ENCODE results near the gene SEC23A.
"Not testable (repeated sequence)": the region's sequence is repeated elsewhere in the genome, so short reads cannot be mapped to it uniquely, and the experiment has no call there.

SEC23A gene

GRCh38 chr14:39028620-39029019 is 74.4 kb downstream of the SEC23A start:
- ATAC-seq, result no peak

DNA sequence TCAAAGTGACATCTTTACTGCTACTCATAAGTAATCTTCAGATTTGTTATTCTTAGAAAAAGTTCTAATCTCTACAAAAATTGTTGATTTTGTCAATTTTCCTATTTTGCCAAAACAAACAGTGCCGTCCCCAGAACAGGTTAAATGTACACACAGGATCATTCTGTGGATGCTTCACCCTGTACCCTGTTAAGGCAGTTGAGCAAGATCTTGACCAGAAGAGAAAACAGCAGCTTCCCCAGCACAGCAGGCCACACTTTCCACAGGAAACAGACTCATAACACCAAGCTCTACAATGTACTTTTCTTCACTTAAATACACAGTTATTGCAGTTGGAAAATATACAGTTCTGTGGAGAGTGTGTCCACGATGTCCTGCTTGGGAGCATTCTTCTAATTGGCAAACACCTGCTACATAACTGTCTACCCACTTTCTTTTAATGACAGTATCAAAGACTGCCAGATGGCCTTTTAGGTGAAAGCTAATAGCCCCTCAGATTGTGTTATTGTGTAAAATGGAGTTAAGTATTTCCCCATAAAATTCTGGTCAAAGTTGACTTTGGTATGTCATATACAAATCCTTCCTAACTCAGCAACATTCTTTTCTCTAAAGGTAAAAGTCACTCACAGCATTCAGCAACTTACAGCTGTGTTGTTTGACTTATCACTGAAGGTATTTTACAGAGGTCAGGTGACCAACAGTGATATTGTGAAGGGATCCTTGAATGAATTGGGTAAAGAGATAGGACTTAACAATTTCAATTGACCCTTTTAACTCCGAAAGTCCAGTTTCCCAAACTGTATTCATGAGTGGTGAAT is 77.0 kb downstream of the SEC23A start:
- ATAC-seq, result no peak

GRCh38 chr14:39025250-39025809 is 77.7 kb downstream of the SEC23A start:
- ATAC-seq, result no peak

DNA sequence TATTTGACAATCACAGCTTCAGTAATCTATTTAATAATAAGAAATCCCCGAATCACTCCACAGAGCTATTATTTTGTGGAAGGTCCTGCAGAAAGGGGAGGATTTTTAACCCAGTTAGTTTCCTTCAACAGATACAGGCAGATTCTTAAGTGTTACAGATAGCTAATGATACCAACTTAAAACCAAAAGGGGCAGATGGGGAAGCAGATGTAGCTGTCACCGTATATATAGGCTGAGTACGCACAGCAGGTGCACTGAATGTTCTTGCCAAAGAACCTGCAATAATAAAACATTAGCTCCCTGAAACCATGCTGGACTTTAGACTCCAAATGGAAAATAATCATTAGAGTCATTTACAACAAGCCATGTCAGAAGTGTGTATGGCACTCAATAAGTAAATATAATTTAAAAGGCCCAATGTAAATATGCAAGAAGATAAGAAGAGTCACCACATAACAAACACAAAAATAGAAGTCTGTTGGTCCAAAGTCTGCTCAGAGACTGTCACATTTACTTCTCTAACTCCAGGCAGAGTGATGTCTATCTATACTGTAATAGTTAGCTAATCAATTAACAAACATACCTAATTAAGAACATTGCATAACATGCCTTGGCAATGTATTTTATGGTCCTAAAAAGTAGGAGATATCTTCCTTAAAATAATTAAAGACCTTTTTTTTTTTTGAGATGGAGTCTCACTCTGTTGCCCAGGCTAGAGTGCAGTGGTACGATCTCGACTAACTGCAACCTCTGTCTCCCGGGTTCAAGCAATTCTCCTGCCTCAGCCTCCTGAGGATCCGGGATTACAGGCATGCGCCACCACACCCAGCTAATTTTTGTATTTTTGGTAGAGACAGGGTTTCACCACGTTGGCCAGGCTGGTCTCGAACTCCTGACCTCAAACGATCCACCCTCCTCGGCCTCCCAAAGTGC is 78.8 kb downstream of the SEC23A start:
- no peak for ATAC-seq

DNA sequence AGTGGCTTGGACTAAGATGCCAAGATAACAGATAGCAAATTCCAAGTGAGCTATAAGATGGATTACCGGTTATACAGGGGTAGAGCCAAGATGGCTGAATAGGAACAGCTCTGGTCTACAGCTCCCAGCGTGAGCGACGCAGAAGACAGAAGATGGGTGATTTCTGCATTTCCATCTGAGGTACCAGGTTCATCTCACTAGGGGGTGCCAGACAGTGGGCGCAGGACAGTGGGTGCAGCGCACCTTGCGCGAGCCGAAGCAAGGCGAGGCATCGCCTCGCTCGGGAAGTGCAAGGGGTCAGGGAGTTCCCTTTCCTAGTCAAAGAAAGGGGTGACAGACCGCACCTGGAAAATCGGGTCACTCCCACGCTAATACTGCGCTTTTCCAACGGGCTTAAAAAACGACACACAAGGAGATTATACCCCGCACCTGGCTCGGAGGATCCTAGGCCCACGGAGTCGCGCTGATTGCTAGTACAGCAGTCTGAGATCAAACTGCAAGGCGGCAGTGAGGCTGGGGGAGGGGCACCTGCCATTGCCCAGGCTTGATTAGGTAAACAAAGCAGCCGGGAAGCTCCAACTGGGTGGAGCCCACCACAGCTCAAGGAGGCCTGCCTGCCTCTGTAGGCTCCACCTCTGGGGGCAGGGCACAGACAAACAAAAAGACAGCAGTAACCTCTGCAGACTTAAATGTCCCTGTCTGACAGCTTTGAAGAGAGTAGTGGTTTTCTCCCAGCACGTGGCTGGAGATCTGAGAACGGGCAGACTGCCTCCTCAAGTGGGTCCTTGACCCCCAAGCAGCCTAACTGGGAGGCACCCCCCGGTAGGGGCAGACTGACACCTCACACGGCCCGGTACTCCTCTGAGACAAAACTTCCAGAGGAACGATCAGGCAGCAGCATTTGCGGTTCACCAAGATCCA is 85.7 kb downstream of the SEC23A start:
- ATAC-seq, result not testable (repeated sequence)

- no peak for ATAC-seq
These were observed 86.3 kb downstream of the SEC23A start for GRCh38 chr14:39016733-39017095.

DNA sequence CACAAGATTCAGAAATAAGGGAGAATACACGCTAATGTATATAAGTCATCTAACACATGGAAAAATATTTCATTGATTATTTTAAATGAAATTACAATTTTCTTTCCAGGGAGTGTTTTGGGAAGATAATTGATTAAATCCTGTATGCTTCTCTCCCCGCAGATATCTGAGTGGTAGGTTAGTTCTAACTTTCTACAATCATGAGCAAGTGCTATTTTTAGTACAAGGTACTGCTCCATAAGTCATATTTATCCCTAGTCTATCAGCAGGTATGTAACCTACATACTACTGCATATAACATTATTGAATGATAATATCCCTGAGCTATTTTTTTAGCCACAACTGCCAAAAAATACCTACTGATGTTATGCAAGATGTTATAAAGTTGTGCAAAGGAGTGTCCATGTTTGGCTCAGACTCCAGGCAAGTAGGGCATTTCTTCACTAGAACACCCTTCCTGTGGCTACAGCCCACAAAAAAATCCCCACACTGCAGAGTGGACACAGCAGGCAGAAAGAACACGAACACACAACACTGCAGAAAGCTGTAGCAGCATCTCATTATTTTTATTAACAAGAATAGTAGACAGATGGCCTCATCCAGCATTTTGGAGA is 87.0 kb downstream of the SEC23A start:
- no peak for ATAC-seq

DNA sequence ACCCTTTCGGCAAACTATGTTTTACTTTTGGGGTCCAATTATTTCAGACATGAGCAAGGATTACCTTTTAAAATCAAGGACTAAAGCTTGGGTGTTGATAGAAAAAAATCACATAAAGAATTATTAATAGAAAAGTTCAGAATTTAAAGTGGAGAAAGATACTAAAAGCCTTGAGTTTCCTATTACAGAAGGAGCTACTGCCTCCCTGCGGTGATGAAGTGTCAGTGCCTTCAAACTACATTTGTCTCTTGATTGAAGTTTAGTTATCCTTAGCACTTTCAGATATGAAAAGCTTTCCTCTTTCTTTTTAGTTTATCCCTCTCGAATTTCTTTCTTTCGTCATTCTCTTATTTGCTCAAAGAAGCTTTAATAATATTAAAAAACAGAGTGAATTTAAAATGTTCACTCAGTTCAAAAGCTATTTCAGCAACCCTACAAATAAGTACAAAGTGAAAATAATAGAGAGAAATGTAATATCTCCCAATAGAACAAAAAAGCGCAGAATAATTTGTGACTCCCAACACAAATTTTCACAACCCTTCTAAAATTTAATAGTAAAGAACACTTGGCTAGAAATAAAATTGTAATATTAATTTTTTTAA is 87.6 kb downstream of the SEC23A start:
- ATAC-seq, result no peak

DNA sequence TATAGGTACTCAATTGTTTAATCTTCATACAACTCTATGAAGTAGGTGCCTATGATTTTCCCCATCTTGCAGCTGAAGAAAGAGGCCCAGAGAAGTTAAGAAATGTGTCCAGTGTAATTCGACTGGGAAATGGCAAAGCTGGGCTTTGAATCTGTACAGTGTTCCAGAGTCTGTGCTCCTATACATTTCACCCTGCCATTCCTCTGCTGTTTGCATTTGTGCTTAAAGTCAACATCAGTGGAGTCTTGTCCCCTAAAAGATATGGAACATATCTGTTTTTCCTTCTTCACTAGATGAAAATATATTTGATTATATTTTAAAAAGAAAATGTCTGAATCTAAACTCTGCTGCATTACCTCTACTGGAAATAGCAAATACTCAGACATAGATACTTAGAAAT is 88.6 kb downstream of the SEC23A start:
- ATAC-seq, result no peak

DNA sequence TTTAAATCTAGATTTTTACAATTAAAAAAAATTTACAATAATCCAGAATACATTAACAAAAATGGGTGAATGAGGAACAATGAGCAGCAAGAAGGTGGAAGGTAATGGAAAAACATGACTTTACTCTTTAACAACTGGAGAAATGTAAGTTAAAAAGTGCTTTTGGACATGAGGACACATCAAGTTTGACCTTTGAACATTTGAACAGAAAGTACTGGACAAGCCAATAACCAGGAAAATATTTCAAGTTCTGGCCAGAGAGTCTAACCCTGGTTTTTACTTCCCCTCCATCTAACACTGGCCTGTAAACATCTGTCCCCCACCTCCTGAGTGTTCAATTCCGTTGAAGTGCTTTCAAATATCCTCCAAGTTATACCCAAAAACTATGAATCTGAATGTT is 94.1 kb downstream of the SEC23A start:
- not testable (repeated sequence) for ATAC-seq

GRCh38 chr14:39006721-39007410 is 96.2 kb downstream of the SEC23A start:
- ATAC-seq, result no peak

- no peak for ATAC-seq
These were observed 97.8 kb downstream of the SEC23A start for GRCh38 chr14:39005044-39005880.

GRCh38 chr14:38999949-39000348 is 103.1 kb downstream of the SEC23A start:
- ATAC-seq, result no peak

DNA sequence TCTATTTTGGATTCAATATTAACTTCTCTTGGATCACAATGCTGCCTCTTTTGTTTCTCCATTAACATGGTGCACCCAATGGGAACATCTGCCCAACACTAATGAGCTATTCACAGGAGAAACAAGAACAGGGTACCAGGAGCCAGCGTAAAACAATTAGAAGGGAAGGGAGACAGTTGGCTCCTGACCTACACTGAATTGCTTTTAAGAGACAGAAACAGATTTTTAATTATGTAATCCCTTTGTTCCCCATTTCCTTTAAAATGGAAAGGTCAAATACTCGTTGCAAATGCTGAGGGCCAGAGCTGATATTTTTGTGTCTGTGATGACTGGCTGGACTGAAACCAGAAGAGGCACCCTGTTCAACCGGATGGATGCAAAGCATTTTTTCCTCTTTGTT is 108.3 kb downstream of the SEC23A start:
- ATAC-seq, result no peak

DNA sequence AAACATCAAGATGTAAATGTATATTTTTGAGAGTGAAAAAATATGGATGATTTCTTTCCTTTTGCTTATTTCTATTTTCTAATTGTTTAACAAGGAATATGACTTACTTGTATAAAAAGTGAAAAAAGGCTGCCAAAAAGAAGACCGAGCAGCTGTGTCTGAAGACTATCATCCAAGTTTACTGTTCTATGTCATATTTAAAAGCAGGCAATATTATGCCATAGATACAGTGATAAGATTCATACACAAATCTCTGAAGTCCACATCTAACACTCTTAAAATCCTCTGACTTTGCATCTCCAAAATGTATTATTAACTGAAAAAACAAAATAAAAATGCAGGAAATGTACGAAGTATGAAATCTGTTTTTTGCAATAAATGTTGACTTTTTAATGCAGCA is 109.1 kb downstream of the SEC23A start:
- no peak for ATAC-seq

GRCh38 chr14:38992067-38992844 is 110.8 kb downstream of the SEC23A start:
- ATAC-seq, result no peak

GRCh38 chr14:38991299-38991698 is 111.7 kb downstream of the SEC23A start:
- ATAC-seq, result no peak

GRCh38 chr14:38989922-38990546 is 113.0 kb downstream of the SEC23A start:
- ATAC-seq, result peak in 1 of 2 donors; percentile 24

- ATAC-seq, result no peak
These were observed 115.3 kb downstream of the SEC23A start for GRCh38 chr14:38987781-38988180.

All from activated CD4-positive, CD25-positive, alpha-beta regulatory T cell treated with anti-CD3 and anti-CD28 coated beads, Interleukin-2, amount 50 U/mL, for 24 hours (primary cell).